H1 (cell line): ENCODE results near the gene CARD11. TPM values are rescaled to one million over a fixed set of nuclear protein-coding genes. Genes with fewer than 3 reads are reported as not detected.

Experiments
- CTCF ChIA-PET: fragments of 300-600 bp; sonication (Branson Sonifier 250); formaldehyde crosslinking; loops from one replicate; lab custom pipeline; 2021; ENCODE audit not compliant: partially characterized antibody; lab: Charles Lee
- POLR2A ChIA-PET: fragments of 300-600 bp; sonication (Branson Sonifier 250); formaldehyde crosslinking; loops from one replicate; lab custom pipeline; 2021; ENCODE audit warnings: inconsistent platforms; ENCODE audit not compliant: partially characterized antibody; lab: Charles Lee
- DNase-seq, 2 experiments: peaks; one replicate each; pipeline versions ENCODE4 v3.0.0 to v3.0.0-alpha.2; 2010 to 2022; ENCODE audit warnings: low spot score in 2 of 2, low read depth in 1 of 2, mixed read lengths in 1 of 2
- FAIRE-seq: peaks from 2 replicates; lab custom pipeline; 2011; peaks lifted over from hg19 to GRCh38; lab: Jason Lieb, UNC
- H2AFZ ChIP-seq: 2 replicates; pipeline ENCODE4 v1.8.1; 2012; ENCODE audit warnings: low read length, inconsistent platforms
- H2AK5ac ChIP-seq: 2 replicates; pipeline ENCODE4 v1.6.1; 2013; ENCODE audit warnings: low read depth, low read length
- H2BK120ac ChIP-seq: replicated peaks from 2 replicates; pipeline ENCODE3; 2013; ENCODE audit warnings: low read depth, low read length, inconsistent platforms
- H2BK12ac ChIP-seq: 2 replicates; pipeline ENCODE4 v1.6.1; 2013; ENCODE audit warnings: low read depth, low read length
- H2BK15ac ChIP-seq: 2 replicates; pipeline ENCODE4 v1.6.1; 2013; ENCODE audit warnings: low read length
- H2BK20ac ChIP-seq: 2 replicates; pipeline ENCODE4 v1.6.1; 2013; ENCODE audit warnings: low read length
- H2BK5ac ChIP-seq: 2 replicates; pipeline ENCODE4 v1.6.1; 2013; ENCODE audit warnings: low read depth, low read length
- H3K14ac ChIP-seq: 2 replicates; pipeline ENCODE4 v1.6.1; 2013; ENCODE audit warnings: inconsistent platforms; ENCODE audit not compliant: insufficient read length
- H3K18ac ChIP-seq: 2 replicates; pipeline ENCODE4 v1.6.1; 2013; ENCODE audit warnings: low read length; ENCODE audit errors: extremely low read depth
- H3K23ac ChIP-seq: 2 replicates; pipeline ENCODE4 v1.6.1; 2013; ENCODE audit warnings: inconsistent platforms; ENCODE audit not compliant: insufficient read length
- H3K23me2 ChIP-seq: 2 replicates; pipeline ENCODE4 v1.6.1; 2013; ENCODE audit warnings: low read depth, low read length
- H3K27ac ChIP-seq: 2 replicates; pipeline ENCODE4 v1.6.1; 2011; ENCODE audit warnings: low read depth, low read length, inconsistent platforms
- H3K27me3 ChIP-seq, 4 experiments: replicated peaks in 1 of 4; 1 replicate in 1 of 4; 2 replicates in 3 of 4; pipeline versions ENCODE4 v1.6.1 to v1.8.1; 2011 to 2013; ENCODE audit warnings: low read length in 3 of 4, mild to moderate bottlenecking in 3 of 4, inconsistent platforms in 2 of 4, mixed read lengths in 2 of 4, moderate library complexity in 1 of 4; ENCODE audit not compliant: control insufficient read depth in 3 of 4, insufficient read depth in 3 of 4; ENCODE audit errors: extremely low read depth in 1 of 4
- H3K36me3 ChIP-seq, 4 experiments: 2 replicates each; pipeline versions ENCODE4 v1.6.1 to v1.8.1; 2011 to 2013; ENCODE audit warnings: mild to moderate bottlenecking in 4 of 4, low read length in 3 of 4, moderate library complexity in 2 of 4, control low read depth in 1 of 4, inconsistent platforms in 1 of 4; ENCODE audit not compliant: insufficient read depth in 4 of 4, control insufficient read depth in 2 of 4
- H3K4ac ChIP-seq: replicated peaks from 2 replicates; pipeline ENCODE3; 2013; ENCODE audit warnings: low read length, low read depth, mixed read lengths, inconsistent platforms; ENCODE audit not compliant: insufficient read length
- H3K4me1 ChIP-seq, 4 experiments: replicated peaks in 1 of 4; 1 replicate in 1 of 4; 2 replicates in 3 of 4; pipeline versions ENCODE4 v1.6.1 to v1.8.1; 2011 to 2013; ENCODE audit warnings: low read length in 3 of 4, inconsistent platforms in 2 of 4, mixed read lengths in 1 of 4; ENCODE audit not compliant: insufficient read depth in 4 of 4, control insufficient read depth in 3 of 4
- H3K4me2 ChIP-seq, 2 experiments: 2 replicates each; pipeline versions ENCODE4 v1.6.1 to v1.8.1; 2011 to 2013; ENCODE audit warnings: low read depth in 2 of 2, low read length in 2 of 2, control low read depth in 1 of 2, inconsistent platforms in 1 of 2, mild to moderate bottlenecking in 1 of 2; ENCODE audit not compliant: insufficient read depth in 1 of 2
- H3K4me3 ChIP-seq, 4 experiments: fragments of 200-600, 300-600 bp in 1 of 4; sonication (generic), shearing (Covaris generic), sonication (Bioruptor Twin) in 1 of 4; 2 replicates each; pipeline versions ENCODE4 v1.5.1 to v1.8.1; 2011 to 2016; ENCODE audit warnings: low read length in 4 of 4, low read depth in 3 of 4, control low read depth in 2 of 4, inconsistent platforms in 2 of 4, mild to moderate bottlenecking in 2 of 4, mixed read lengths in 1 of 4, moderate library complexity in 1 of 4; ENCODE audit not compliant: insufficient read depth in 2 of 4; ENCODE audit errors: extremely low read depth in 1 of 4
- H3K56ac ChIP-seq: replicated peaks from 2 replicates; pipeline ENCODE3; 2013; ENCODE audit warnings: low read depth, mild to moderate bottlenecking, mixed read lengths, low read length, inconsistent platforms; ENCODE audit not compliant: insufficient read length
- H3K79me1 ChIP-seq: 2 replicates; pipeline ENCODE4 v1.6.1; 2013; ENCODE audit warnings: low read depth, low read length, control low read depth
- H3K79me2 ChIP-seq, 2 experiments: 2 replicates each; pipeline versions ENCODE4 v1.6.1 to v1.8.1; 2012 to 2013; ENCODE audit warnings: low read length in 2 of 2, mild to moderate bottlenecking in 2 of 2, inconsistent platforms in 1 of 2; ENCODE audit not compliant: insufficient read depth in 2 of 2, control insufficient read depth in 1 of 2
- H3K9ac ChIP-seq, 4 experiments: replicated peaks in 1 of 4; 1 replicate in 1 of 4; 2 replicates in 3 of 4; pipeline versions ENCODE4 v1.6.1 to v1.8.1; 2011 to 2013; ENCODE audit warnings: low read depth in 3 of 4, low read length in 3 of 4, control low read depth in 2 of 4, mild to moderate bottlenecking in 2 of 4, moderate library complexity in 2 of 4, inconsistent platforms in 1 of 4; ENCODE audit errors: extremely low read depth in 1 of 4
- H3K9me3 ChIP-seq, 2 experiments: 2 replicates each; pipeline versions ENCODE4 v1.6.1 to v1.8.1; 2012 to 2013; ENCODE audit warnings: mild to moderate bottlenecking in 2 of 2, moderate library complexity in 2 of 2, control low read depth in 1 of 2, inconsistent platforms in 1 of 2, low read depth in 1 of 2, low read length in 1 of 2, mixed read lengths in 1 of 2; ENCODE audit not compliant: insufficient read depth in 2 of 2
- H4K20me1 ChIP-seq, 2 experiments: replicated peaks in 1 of 2; 2 replicates each; pipeline versions ENCODE3 to v1.8.1; 2011 to 2013; ENCODE audit warnings: inconsistent platforms in 2 of 2, low read length in 2 of 2, mild to moderate bottlenecking in 1 of 2; ENCODE audit not compliant: insufficient read depth in 2 of 2, control insufficient read depth in 1 of 2
- H4K5ac ChIP-seq: 2 replicates; pipeline ENCODE4 v1.6.1; 2013; ENCODE audit warnings: low read length, low read depth, mixed read lengths, inconsistent platforms; ENCODE audit not compliant: insufficient read length
- H4K8ac ChIP-seq: 2 replicates; pipeline ENCODE4 v1.8.0; 2013; ENCODE audit warnings: mild to moderate bottlenecking, moderate library complexity, low read length, inconsistent platforms; ENCODE audit not compliant: insufficient read depth; ENCODE audit errors: extremely low read depth
- H4K91ac ChIP-seq: replicated peaks from 2 replicates; pipeline ENCODE3; 2013; ENCODE audit warnings: low read length, mixed read lengths, inconsistent platforms; ENCODE audit not compliant: insufficient read length
- BRCA1 ChIP-seq: IDR thresholded peaks from 2 replicates; pipeline ENCODE4 v1.6.1; 2012; ENCODE audit warnings: low read depth, low read length, improper control_type of control experiment
- EGR1 ChIP-seq: IDR thresholded peaks from 2 replicates; pipeline ENCODE4 v1.6.1; 2011; ENCODE audit warnings: low read depth, low read length, borderline replicate concordance
- EZH2 ChIP-seq: fragments of 200-600 bp; sonication (generic); IDR thresholded peaks from 2 replicates; pipeline ENCODE4 v1.7.1; 2012; ENCODE audit warnings: low read depth, mild to moderate bottlenecking, moderate library complexity, low read length, inconsistent platforms; ENCODE audit not compliant: severe bottlenecking
- GTF2F1 ChIP-seq: IDR thresholded peaks from 2 replicates; pipeline ENCODE4 v1.6.1; 2012; ENCODE audit warnings: low read depth, low read length, improper control_type of control experiment, borderline replicate concordance
- JUN ChIP-seq: IDR thresholded peaks from 2 replicates; pipeline ENCODE4 v1.6.1; 2011; ENCODE audit warnings: low read depth, mild to moderate bottlenecking, improper control_type of control experiment, low read length
- TAF1 ChIP-seq: IDR thresholded peaks from 2 replicates; pipeline ENCODE4 v1.6.1; 2011; ENCODE audit warnings: mild to moderate bottlenecking, low read depth, low read length
- WGBS, 2 experiments: shearing (Covaris generic) in 1 of 2; methylation state at CpG; one replicate each; pipeline versions ENCODE4 v1.1.6 to v1.1.7; 2013 to 2015; ENCODE audit warnings: low lambda C conversion rate in 2 of 2, mixed read lengths in 2 of 2, inconsistent platforms in 1 of 2, low coverage in 1 of 2, missing lambda C conversion rate in 1 of 2; ENCODE audit not compliant: insufficient replicate concordance in 2 of 2, insufficient coverage in 1 of 2, insufficient read length in 1 of 2; ENCODE audit errors: extremely low coverage in 1 of 2, missing lambda C conversion rate in 1 of 2; 5-methylcytosine and 5-hydroxymethylcytosine counted together
- polyA plus RNA-seq, 7 experiments: library from polyadenylated mRNA; depleted of rRNA in 3 of 7; stranded (reverse) in 5 of 7; unstranded in 2 of 7; fragments of >200 nt in 5 of 7; fragments of 200-250 nt in 2 of 7; gene quantifications; 1 replicate in 5 of 7; 2 replicates in 1 of 7; 4 replicates in 1 of 7; pipeline versions ENCODE4 v1.2.1 to v1.2.3, GENCODE V29; 2011 to 2013; ENCODE audit warnings: missing spikeins in 2 of 7, mixed read lengths in 2 of 7
- total RNA-seq: library from RNA; stranded (reverse); fragmentation: NEBNext Ultra II Directional; extraction: Animal tissue kit (Norgen Biotek cat#: 25700); gene quantifications from 2 replicates; pipeline ENCODE4 v1.2.1, GENCODE V29; 2021
- TF ChIP-seq, protein P1 (sequence below): IDR thresholded peaks from 2 replicates; pipeline ENCODE4 v1.6.1; 2012; ENCODE audit warnings: low read length, inconsistent platforms

The CARD11 gene
- total and polyA plus RNA-seq, 2 of the 8 experiments (the other 6 are each of a cell fraction or from before 2014, with no cell fraction given) = 12.6 to 29.8 TPM

DNA sequence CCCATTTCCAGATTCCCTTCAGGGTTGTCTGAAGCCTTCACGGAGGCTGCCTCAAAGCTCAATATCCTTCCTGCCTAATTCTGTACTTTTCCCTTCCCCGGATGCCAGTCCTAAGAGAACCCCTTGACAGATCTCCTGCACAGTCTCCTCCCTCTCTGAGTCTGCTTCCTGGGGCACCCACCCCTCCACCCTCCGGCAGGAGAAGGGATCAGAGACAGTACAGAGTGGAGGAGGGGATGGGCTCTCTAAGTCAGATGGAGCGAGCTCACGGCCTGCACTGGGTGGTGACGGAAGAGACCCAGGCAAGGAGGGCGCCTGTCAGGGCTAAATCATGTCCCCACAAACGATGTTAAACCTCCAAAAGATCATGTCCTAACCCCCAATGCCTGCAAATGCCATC is 48.0 kb upstream of the CARD11 start:
- 86% methylated on average over 7 of the region's 8 CpGs; no CpG with 5 or more reads in 1 of the 2 experiments for WGBS, 2 experiments
- no peak overlapping the region for H4K5ac ChIP-seq
- H4K20me1 ChIP-seq = no peaks in the 10 kb centered on the region
- no peaks in the 10 kb centered on the region for H3K23me2 ChIP-seq
- no peak overlapping the region for H2BK12ac ChIP-seq
- no peak overlapping the region for H2BK20ac ChIP-seq
- no peaks in the 10 kb centered on the region for H3K27me3 ChIP-seq
- no peak overlapping the region for H3K18ac ChIP-seq
- H3K27ac ChIP-seq = no peak overlapping the region
- FAIRE-seq = no peak
- no peaks in the 10 kb centered on the region for H3K79me2 ChIP-seq
- H3K9me3 ChIP-seq = no peaks in the 10 kb centered on the region
- H2BK120ac ChIP-seq = no peak overlapping the region
- no peak overlapping the region for H2BK5ac ChIP-seq
- no peak overlapping the region for H3K4ac ChIP-seq
- H2AFZ ChIP-seq = 0 out of 2 replicates have a peak overlapping the region, but pooled peaks have one; percentile 29
- H3K14ac ChIP-seq = no peak overlapping the region
- ChIA-PET POLR2A (no interaction called here), CTCF (interaction anchor here (0.6 to 4.4 kb wide), 9 partner anchors 9 to 170 kb away, joined by 3 to 40 read pairs (median 4); no protein-coding TSS in a partner anchor)
- H3K4me3 ChIP-seq = no peak overlapping the region
- TF ChIP-seq JUN (no peak), BRCA1 (no peak), TAF1 (no peak), GTF2F1 (no peak), EGR1 (no peak), EZH2 (no peak)
- TF ChIP-seq, protein P1, sequence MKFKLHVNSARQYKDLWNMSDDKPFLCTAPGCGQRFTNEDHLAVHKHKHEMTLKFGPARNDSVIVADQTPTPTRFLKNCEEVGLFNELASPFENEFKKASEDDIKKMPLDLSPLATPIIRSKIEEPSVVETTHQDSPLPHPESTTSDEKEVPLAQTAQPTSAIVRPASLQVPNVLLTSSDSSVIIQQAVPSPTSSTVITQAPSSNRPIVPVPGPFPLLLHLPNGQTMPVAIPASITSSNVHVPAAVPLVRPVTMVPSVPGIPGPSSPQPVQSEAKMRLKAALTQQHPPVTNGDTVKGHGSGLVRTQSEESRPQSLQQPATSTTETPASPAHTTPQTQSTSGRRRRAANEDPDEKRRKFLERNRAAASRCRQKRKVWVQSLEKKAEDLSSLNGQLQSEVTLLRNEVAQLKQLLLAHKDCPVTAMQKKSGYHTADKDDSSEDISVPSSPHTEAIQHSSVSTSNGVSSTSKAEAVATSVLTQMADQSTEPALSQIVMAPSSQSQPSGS = no peak
- H3K9ac ChIP-seq = no peak overlapping the region
- no peak overlapping the region; the same call in 1 of the 2 replicates for H4K8ac ChIP-seq
- no peak overlapping the region for H3K56ac ChIP-seq
- H2BK15ac ChIP-seq = no peak overlapping the region
- no peak for DNase-seq
- H3K36me3 ChIP-seq = no peaks in the 10 kb centered on the region
- no peaks in the 10 kb centered on the region for H3K79me1 ChIP-seq
- no peak overlapping the region for H3K4me2 ChIP-seq
- peaks cover 0 to 2% (median 1%) of the 10 kb centered on the region in 4 experiments; a peak in 2 of 7 replicates for H3K4me1 ChIP-seq
- H2AK5ac ChIP-seq = no peak overlapping the region
- no peak overlapping the region for H3K23ac ChIP-seq
- H4K91ac ChIP-seq = no peak overlapping the region
